NCI-H446 (cell line): Measurements from ENCODE around the gene CORO2B.
A peak's percentile ranks its signal among the peaks of the same experiment; 100 is the strongest.

ENCODE experiments used
- DNase-seq, 2 experiments: peaks; one replicate each; lab custom pipeline; 2025; lab: John Stamatoyannopoulos, UW

Gene CORO2B

DNA sequence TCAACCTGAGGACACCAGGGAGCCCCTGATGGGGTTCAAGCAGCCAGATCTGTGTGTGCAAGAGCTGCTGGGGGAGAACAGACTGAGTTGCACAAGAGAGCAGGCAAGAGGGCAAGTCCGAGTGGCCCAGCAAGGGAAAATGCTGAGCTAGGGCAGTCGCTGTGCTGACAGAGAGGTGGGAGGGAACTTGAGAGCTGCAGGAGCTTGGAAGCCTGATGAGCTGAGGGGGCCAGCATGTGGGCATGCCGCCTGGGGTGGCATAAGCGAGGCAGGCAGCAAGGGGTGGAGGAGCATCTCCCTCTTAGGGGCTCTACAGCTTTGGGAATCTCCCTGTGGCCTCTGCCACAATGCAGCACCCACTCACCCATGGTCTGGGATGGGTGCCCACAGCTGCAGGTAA lies 4.7 kb upstream of the CORO2B start:
- no peak for DNase-seq

DNA sequence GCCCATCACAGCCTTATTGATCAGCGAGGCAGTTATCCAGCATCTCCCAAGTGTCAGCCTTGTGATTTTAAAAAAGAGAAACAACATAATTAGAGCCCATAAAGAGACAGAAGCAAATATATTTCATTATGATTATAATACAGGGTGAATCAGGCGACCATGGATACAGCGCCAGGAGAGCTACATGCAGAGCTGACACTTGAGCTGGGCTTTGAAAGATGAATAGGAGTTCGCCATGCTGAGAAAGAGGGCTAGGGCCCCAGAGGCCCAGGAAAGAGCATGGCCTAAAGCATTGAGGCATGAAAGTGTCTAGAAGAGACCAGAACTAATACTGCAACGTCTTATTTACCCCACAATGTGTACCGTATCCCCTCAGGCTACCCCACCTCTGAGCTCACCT lies 4.2 kb upstream of the CORO2B start:
- DNase-seq: no peak

DNA sequence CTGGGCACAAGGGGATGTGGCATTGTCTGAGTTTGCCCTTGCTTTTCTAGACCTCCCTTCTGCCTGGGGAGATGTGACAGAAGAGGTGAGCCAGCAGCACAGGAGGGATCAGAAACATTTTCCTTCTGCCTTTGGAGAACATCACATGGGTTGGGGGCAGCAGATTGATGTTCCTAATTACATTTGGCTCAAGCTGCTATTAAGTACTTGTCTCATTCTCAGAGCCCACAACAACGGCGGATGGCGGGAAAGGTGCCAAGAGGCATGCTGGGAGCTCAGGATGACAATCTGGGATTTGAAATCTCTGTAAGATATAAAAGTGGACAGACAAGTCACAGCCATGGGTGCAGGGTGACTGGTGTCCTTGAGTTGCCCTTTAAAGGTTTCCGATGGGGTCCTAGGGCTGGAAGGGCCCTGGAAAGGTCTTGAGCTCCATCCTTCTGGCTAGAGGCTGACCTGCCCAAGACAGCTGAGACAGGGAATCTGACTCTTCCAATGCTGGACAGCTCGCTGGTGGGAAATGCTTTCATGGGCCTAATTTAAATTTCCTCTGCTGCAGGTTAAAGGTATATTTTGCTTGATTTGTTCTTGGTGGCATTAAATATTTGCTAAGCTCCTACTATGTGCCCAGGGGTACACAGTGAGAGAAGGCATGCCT lies 2.4 kb upstream of the CORO2B start:
- DNase-seq: peak; percentile 70 to 91

DNA sequence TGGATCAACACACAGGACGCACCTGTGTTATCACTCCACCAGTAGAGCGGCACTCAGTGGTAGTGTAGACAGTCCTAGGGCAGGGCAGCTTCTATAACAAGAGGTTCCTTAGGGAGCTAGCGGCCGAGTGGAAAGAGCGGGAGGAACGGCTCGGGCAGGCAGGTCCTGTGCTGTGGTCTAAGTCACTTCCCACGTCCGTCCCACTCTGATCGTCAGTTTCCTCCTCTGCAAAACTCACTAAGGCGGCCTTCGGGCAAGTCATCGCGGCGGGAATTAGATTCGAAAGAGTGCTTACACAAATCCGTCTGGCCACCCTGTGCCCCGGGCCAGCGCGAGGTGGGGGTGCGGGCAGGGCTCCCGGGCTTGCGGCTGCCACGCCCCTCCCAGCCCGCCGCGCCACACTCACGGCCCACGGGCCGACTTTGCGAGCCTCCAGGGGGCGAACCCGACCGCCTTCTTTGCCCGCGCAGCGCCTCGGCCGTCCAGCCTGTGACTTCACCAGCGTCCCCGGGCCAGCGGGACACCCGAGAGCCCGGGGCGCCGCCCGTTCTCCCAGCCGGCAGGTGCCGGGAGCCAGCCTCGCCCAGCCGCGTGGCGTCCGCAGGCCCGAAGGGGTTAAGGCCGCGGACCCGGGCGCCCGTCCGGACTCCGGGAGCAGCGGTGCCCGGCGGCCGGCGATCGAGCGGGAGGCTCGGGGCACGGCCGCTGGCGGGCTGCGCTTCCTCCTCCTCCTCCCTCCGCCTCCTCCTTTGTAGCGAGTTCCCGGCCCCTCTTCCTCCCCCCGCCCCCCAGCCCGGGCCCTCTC lies 416 bp upstream of the CORO2B start:
- peak in 1 of 2 experiments; percentile 80 for DNase-seq

DNA sequence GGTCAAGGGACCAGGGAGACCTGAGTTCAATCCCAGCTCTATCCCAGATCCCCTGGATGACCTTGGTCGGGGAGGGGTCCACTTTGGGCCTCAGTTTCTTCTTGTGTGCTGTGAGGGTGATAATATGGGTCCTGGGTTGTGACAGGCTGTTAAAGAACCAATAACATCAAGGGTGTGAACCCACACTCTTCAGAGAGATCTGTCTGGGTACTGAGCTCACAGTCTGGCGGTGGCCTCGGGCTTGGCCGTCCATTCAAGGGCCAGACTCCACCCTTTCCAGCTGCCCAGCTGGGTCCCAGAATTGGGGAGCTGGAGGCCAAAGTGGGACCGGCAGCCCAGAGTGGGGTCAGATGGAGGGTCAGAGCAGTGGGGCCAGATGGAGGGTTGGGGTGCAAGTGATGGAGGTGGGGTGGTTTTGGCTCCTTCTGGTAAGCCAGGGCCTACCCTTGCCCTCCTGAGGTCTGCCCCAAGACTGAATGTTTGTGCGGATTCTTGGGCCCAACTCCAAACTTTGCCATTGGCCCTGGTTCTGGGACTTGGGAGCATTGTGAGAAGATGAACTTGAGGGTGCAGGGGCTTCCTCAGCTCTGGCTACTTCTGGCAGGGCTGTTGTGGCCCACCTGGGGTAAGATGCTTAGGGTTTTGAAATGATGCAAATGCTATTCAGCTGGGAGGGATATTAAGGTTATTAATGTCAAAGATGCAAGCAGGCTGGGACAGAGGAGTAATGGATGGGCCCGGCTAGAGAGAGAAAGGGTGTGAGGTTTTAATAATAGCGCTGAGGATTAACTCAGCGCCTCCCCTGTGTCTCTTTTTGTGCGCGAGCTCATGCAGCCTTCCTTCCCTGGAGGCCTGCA lies 1.5 kb downstream of the CORO2B start:
- DNase-seq: no peak

DNA sequence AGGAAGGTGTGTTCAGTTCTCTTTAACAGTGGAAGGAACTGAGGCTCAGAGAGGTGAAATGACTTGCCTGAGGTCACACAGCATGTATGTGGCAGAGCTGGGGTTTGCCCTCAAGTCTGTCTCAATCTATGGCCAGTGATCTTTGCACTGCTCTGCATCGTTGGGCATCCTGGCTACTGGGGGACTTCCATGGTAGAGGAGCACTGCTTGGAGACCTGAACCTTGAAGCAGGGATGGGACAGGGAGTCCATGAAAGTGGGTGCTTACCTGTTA lies 2.0 kb downstream of the CORO2B start:
- DNase-seq: no peak

DNA sequence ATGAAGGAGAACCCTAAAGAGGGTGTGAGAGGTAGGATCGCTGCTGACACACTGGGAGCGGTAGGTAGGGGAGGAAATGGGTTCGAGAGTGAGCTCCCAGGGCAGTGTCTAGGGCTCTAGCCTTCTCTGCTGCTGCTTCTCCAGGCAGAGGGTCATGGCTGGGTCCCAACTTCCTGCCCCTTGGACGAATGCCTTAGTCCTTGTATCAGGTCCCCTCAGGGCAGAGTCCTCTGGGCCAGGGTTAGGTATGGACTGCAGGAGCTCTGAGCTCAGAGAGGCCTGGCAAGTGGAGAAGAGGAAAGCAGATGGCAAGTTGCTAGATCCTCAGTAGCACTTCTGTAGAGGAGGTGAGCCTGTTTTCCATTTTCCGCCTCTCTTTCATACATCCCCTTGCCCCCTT lies 2.9 kb downstream of the CORO2B start:
- DNase-seq: peak in 1 of 2 experiments; percentile 35

DNA sequence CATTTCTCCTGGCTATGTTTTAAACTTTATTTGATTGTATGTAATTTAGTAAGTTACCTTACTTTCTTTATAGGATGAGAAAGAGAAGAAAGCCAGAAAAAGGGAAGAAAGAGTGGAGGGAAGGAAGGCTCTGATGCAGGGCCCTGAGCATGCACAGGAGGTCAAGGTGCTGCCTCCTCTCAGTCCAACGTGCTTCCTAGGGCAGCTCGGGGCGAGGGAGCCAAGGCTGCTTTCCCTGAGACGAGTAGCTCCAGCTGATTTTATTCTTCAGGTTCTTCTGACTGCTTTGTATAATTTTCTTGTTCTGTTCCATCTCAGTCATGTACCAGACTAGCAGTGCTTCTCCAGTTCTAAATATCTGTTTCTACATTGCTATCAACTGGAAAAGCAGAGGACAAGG lies 3.4 kb downstream of the CORO2B start:
- DNase-seq: no peak

DNA sequence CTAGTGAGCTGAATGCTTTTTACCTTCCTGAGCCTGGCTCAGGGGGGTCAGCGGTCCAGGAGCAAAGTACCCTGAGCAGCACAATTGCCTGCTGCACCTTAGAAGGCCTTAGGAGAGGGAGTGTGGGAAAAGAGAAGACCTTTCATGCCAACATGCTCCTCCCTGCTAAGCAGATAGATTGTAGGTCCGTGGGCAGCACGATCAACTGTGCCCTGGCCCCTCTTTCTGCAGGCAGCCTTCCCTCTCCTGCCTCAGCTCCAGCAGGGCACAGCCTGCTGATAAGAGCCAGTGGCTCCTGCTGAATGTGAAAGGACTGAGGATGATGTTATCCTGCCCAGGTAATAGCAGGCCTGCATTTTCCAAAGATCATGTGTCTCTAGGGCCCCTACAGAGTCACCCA lies 4.1 kb downstream of the CORO2B start:
- DNase-seq: no peak

DNA sequence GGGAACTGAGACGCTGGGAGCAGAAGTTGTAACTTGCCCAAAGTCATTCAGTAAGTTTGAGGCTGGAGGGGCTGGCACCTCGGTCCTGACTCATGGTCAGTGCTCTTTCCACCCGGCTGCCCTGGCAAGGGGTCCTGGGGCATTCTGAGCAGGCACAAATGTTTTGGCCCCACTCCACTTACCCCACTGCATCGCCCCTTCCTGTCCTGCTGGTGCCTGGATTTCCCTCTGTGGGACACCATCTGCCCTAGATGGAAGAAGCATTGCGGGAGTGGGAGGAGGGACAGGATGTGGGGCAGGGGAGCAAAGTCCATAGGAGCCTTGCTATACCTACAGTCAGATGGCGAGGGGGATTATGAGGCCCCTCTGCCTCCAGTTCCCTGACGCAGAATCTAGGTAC lies 4.5 kb downstream of the CORO2B start:
- peak in 1 of 2 experiments; percentile 51 for DNase-seq

DNA sequence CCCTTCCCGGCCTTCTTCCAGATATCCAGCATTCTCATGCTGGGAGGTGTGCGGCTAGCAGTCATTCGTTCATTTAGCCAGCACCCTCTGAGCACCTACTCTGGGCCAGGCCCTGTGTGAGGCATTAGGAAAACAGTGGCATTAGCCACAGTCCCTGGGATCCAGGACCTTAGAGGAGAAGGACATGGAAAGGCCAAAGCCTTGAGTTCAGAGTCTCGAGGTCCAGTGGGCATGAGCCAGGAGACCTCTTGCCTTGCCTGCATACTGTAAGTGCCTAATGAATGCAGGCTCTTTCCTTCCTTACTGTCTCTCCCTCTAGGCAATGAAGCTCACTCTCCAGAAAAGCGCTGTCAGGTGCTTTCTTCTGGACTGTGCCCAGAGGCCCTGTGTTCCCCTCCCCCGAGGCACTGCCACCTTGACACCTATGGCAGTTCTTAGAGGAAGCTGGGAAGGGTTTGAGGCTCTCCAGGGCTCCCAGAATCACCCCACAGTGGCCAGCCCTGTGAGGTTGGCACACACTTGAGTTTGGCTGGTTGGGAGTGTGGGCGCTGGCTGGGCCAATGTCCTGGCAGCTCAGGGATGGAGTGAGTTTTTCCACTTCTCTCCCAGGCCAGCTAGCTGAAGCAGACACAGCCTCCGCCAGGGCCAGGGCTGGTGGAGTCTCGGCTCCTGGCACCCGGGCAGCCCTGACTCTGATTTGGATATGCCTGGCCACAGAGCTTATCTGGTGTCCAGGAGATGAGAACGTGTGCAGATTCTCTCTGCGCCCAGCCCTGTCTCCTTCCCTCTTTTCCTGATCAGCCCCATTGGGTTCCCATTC lies 5.4 kb downstream of the CORO2B start:
- peak in 1 of 2 experiments; percentile 32 for DNase-seq

DNA sequence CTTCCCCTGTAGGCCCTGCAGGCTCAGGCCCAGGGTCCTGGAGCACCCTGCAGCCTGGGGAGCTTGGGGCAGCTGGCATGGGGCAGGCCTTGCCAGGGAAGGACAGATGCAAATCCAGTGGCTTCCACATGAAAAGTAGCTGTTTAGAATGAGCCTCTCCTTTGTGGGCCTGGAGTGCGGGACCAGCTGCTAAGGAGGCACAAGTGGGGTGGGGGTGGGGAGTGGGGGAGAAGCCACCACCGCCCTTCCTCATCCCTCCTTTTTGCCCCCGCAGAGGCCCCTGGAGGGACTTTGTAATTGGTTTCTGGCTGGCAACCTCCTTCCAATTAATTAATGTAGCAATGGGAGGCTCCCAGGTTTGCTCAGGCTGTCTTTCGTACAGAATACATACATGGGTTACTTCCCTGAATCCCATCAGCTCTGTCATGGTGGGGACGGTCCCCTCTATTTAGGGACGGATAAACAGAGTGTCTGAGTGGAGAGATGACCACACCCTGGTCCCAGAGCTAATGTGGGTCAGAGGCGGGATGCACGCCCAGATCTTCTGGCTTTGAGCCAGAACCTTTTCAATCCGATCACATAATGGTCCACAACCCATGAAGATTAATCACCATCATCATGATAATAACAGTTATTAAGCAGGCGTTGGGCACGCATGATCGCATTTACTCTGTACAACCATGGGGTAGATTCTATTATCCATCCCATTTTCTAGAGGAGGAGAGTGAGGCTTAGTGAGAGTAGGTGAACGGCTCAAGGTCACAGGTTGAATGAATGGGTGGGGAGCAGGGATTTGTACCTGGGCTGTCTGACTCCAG lies 6.2 kb downstream of the CORO2B start:
- DNase-seq: peak; percentile 45 to 71

DNA sequence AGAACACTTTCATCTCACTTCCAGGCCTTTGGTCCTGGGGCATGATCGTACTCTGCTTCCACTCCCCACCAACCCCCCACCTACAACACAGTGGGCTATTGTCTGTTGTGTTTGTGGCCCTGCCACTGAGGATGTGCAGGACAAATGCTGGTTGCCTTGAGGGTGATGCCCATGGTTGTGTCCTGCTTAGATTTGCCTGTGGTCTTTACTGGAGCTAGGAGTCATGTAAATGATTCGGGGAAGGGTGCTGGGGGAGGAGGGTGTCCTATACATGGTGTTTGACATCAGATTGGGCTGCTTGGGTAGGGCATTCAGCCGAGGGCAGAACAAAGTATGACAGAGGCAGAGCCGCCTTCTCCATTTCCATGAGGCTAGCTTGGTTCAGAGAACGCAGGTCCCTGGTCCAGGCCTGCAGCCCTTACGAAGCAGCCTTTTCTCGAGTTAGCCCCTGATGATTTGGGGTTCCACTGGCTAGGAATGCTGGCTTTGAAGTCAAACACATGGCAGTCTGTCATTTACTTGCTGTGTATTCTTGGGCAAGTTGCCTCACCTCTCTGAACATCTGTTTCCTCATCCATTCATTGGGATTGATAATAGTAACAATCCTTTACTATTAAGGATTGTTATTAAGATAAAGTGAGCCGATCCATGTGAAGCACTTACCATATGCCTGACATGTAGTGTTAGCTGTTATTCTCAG lies 6.9 kb downstream of the CORO2B start:
- no peak for DNase-seq

DNA sequence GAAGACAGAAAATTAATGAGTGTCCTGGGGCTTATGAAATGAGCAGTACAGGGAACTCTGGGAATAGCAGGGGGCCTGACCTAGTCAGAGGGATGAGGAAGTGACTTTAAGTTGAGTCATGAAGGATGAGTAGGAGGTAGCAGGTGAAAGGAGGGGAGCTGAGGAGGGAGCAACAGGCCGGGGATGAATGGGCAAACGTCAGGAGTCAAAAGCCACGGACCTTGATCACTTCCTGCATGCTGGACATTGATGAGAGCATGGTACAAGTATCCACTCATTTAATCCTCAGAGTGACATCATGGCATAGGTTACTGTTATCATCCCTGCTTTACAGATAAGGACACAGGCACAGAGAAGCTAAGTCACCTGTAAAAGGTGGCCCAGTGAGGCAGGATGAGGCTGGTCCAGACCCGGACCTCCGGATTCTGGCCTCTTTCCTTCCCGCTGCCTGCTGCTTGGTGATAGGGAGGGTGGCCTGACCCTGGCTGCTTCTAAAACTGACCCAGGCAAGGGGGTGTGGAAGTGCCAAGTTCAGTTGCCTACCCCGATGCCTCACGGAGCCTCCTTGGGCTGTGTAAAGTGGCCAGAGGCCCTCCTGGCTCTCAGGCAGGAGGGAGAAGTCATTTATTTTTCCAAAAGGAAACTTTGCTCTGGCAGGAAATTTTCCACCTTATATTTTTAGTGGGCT lies 7.6 kb downstream of the CORO2B start:
- no peak for DNase-seq

DNA sequence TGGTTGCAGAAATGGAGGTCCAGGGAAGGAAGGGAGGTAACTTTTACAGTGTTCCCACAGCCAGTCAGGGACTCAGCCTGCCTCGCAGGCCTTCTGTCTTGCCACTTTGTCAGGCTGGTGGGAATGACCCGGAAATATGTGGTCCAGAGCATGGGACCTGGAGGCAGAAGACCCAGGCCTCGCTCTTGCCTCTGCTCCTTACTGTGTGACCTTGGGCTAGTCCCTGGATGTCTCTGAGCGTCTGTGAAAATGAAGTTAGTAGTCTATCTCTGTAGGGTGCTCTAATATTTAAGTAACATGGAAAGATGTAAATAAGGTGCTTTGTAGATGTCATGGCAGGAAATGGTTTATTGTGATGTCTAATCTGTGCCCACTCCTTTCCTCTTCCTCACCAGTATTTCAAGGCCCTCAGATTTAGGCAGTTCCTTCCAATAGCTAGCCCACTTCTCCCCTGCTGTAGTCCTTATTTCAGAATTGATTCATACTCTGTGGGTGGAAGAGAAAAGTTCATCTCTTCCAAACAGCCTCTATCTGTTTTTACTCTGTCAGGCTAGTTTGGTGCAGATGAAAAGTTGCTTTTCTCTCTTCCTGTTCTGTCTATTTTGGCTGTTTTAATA lies 9.1 kb downstream of the CORO2B start:
- no peak for DNase-seq

DNA sequence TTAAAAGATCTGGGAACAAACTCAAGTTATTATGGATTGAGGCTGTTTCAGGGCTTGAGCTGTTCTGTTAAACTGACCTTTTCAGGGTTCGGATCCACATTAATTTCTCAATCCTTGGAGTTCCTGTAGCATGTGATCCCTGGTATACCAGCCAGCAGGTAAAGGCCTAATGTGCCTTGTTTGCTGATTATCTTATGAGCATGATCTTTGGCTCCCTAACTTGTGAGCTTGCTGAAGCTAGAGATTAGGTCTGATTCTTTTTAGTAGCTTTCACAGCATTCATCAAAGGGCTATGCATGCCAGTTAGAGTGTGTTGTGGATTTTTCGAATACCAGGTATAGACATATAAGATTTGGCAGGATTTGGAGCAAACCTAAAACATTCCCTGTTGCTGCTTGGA lies 10.3 kb downstream of the CORO2B start:
- no peak for DNase-seq

DNA sequence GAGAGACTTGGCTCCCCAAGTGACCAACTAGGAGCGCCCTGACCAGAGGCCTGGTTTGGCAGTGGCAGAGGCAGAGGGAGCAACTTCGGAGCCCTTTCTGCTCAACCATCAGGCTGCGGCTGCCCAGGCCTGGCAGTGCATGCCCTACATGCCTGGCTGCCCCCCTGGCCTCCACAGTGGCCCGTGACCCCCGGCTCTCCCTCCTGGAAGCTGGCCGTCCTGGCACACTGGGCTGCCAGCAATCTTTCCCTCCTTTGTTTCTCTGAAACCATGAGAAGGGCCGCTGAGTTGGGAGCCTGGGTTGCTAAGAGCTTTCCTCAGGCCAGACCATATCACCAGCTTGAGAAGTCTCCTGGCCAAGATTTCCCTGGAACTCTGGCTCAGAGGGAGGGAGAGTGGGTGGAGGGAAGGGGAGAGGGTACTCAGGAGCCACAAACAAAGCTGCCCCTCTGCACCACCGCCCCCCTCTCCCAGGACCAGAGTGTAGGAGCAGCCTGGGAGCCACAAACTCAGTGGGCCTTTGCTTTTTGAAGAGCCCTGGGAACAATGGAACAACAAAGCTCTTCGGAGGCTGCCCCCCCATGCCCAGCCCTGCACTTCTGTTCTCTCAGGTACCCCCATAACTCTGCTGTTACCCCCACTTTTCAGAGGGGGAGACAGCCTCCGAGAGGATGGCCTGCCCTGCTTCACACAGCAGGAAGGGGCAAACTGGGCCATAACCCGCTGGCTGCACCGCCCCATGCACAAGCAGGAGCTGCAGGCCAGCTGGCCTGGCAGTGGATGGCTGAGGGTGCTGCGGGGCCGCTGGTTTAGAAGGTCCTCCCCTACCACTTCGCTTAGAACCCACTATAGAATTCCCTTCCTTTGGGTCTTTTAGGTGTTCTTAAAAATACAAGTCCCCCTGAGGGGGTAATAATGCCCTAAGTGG lies 11.3 kb downstream of the CORO2B start:
- DNase-seq: peak in 1 of 2 experiments; percentile 57

DNA sequence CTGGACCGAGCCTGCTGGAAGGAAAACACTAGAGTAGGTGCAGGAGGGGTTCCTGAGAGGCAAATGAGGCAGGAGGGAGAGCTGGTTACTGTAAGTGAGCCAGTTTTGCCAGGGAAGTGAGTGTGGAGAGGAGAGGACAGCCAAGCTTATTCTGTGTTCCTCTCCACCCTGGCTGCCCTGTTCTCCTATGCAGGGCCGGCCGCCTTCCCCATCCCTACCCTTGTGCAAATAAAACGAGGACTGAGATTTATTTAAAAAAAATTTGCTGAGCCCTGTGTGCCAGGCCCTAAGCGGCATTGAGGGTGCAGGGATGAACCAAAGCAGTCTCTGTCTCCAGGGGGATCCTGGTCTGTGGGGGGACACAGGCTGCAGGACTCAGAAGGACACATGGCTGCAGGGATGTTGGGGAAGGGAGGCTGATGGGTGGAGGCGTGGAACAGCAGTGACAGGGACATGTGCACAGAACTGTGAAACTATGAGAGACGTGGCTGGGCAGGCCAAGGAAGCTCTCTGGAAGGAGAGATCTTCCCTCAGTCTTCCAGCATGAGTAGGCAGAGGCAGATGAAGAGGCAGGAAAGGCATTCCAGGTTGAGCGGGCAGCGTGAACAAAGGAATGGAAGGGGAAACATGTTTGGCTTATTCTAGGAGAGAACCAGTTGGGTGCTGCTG lies 12.1 kb downstream of the CORO2B start:
- DNase-seq: no peak
